ENCODE results near the gene SLC6A20.

Gene SLC6A20

DNA sequence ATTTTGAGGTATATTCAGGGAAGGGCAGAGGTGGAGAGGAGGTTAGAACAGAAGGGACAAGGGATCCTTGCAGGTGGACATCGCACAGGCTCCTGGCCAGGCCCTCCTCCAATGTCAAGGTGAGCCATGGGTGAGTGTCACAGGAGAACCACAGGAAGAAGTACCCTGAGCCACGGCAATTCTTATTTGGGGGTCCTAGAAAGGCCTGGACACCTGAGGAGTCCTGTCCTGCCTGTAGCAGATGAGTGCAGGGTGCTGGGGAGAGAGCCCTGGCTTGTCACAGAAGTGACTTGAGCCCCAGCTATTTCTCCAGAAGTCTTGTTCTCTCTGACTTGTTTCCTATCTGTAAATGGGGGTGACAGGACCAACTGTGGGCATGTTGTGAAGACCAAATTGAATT is 4.3 kb downstream of the SLC6A20 start:
- ChIA-PET CTCF (interaction anchor here (1.0 to 3.0 kb wide), 2 partner anchors 25 to 31 kb away, joined by 3 to 10 read pairs; no protein-coding TSS in a partner anchor), POLR2A (no interaction called here)
- no peak for DNase-seq (ENCODE audit: extremely low spot score)
- TF ChIP-seq CTCF (IDR thresholded peaks at IDR 0.05; ENCODE audit: control extremely low read depth, extremely low read depth, low read depth, missing control alignments), result no peak

DNA sequence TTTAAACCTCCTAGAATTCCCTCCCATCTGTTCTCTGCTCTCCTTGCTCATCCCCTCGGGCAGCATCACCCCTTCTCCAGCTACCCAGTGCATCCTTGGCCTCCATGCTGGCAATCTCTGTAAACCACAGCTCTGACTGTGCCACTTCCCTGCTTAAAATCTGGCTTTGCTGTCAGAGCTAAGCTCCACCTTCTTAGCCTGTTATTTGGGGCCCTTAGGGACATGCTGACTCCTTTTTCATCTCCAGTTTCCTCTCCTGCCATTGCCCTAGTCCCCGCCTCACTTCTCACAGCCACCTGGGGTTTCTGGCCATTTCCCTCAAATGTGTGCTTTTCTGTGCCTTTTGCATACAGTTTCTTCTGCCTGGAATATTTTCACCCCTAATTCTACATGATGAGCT is 5.7 kb downstream of the SLC6A20 start:
- ChIA-PET POLR2A (no interaction called here), CTCF (interaction anchor here (0.9 to 3.0 kb wide), 4 partner anchors 17 to 138 kb away, joined by 3 to 10 read pairs (median 4); no protein-coding TSS in a partner anchor)
- no peak for TF ChIP-seq CTCF (IDR thresholded peaks at IDR 0.05; ENCODE audit: control extremely low read depth, extremely low read depth, low read depth, missing control alignments)
- DNase-seq (ENCODE audit: extremely low spot score), result no peak

DNA sequence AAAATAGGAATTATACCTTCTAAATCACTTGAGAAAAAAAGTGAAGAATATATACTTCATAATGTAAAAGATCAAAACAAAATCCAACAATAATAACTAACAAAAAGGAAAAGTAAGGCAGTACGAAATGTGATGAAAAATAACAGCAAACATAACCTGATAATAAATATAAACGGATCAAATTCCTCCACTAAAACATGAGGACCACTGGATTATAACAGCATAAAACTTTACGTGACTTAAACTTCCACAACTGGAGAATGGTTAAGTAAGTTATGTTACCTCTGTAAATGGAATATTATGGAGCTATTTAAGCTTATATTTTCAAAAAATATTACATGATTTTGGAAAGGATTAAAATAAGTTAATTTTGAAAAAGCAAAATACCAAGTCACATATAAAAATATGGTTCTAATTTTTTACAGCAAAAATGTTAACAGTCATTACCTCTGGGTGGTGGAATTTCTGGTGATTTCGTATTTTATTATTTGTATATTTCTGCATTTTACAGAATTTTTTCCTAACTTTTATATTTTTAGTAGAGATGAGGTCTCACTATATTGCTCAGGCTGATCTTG is 7.0 kb downstream of the SLC6A20 start:
- POLR2A ChIA-PET, result no interaction called here

GRCh38 chr3:45787551-45787950 is 8.8 kb downstream of the SLC6A20 start:
- ChIA-PET POLR2A (no interaction called here), CTCF (interaction anchor here (0.9 kb wide), 1 partner anchor 277 kb away, joined by 3 read pairs; no protein-coding TSS in a partner anchor)
- DNase-seq (ENCODE audit: extremely low spot score), result no peak
- no peak for TF ChIP-seq CTCF (IDR thresholded peaks at IDR 0.05; ENCODE audit: control extremely low read depth, extremely low read depth, low read depth, missing control alignments)

More for the DNA sequence above, 7.0 kb downstream of the SLC6A20 start:
- no peak for DNase-seq (ENCODE audit: extremely low spot score)
- TF ChIP-seq CTCF (IDR thresholded peaks at IDR 0.05; ENCODE audit: control extremely low read depth, extremely low read depth, low read depth, missing control alignments), result no peak
- CTCF ChIA-PET, result interaction anchor here (1.3 kb wide), 2 partner anchors 17 to 26 kb away, joined by 3 read pairs; no protein-coding TSS in a partner anchor

GRCh38 chr3:45786801-45787495 is 9.4 kb downstream of the SLC6A20 start:
- ChIA-PET CTCF (interaction anchor here (0.9 kb wide), 1 partner anchor 276 kb away, joined by 3 read pairs; no protein-coding TSS in a partner anchor), POLR2A (no interaction called here)
- no peak for DNase-seq (ENCODE audit: extremely low spot score)
- no peak for TF ChIP-seq CTCF (IDR thresholded peaks at IDR 0.05; ENCODE audit: control extremely low read depth, extremely low read depth, low read depth, missing control alignments)

DNA sequence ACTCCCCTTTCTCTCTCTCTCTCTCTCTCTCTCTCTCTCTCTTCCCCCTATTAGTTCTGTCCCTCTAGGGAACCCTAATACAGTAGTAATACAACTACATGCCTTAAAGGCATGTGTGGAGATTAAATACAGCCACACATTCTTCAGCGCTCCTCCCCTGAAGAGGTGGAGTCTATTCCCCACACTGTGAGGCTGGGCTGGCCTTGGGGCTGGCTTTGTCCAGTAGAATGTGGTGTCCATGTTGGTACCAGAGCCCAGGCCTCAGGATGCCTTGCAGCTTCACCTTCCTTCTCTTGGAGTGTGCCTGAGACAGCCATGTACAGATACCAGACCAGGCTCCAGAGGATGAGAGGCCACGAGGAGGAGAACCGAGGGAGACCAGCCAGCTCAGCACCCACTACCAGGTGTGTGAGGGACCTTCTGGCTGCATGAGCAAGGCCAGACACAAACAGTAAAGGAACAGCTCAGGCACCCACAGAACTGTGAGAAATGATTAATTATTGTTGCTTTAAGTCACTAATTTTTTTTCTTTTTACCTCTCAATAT is 10.7 kb downstream of the SLC6A20 start:
- no peak for TF ChIP-seq CTCF (IDR thresholded peaks at IDR 0.05; ENCODE audit: control extremely low read depth, extremely low read depth, low read depth, missing control alignments)
- CTCF ChIA-PET, result interaction anchor here (1.4 kb wide), 1 partner anchor 12 kb away, joined by 3 read pairs; no protein-coding TSS in a partner anchor
- no peak for DNase-seq (ENCODE audit: extremely low spot score)
- POLR2A ChIA-PET, result no interaction called here
